ENCODE results near the gene B4GALNT4.

DNA sequence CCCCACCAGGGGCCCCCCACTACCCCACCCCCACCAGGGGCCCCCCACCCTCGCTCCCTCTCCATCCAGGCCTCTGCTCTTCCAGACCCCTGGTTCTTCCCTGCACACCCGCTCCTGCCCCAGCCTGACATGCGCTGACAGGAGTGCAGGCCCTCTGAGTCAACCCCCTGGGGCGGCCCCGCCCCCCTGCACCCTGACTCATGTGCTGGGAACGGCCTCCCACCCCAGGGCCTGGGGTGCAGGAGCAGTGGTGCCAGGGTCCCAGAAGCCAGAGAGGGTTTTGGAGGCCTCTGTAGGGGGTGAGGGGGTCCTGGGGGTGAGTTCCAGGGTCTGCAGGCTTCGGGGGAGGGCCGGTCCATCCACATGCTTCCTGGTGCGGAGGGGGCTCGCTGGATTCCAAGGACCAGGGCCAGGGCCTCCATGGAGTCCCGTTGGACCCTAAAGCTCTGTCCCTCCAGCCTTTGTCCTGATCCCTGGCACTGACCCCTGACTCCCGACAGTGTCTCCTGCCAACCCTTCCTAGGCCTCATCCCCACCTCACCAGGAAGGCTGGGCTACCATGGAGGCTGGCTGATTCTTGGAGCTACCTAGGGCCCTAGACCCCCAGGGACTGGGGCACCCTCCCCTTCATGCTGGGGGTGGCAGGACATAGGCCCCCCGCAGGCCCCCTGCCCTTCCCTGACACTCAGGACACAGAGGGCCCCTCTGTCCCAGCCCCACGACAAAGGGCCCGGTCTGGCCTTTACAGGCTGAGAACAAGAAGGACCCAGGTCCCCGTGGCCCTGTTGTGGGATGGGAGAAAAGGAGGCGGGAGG lies 24.1 kb downstream of the B4GALNT4 start:
- TF ChIP-seq, protein P1, sequence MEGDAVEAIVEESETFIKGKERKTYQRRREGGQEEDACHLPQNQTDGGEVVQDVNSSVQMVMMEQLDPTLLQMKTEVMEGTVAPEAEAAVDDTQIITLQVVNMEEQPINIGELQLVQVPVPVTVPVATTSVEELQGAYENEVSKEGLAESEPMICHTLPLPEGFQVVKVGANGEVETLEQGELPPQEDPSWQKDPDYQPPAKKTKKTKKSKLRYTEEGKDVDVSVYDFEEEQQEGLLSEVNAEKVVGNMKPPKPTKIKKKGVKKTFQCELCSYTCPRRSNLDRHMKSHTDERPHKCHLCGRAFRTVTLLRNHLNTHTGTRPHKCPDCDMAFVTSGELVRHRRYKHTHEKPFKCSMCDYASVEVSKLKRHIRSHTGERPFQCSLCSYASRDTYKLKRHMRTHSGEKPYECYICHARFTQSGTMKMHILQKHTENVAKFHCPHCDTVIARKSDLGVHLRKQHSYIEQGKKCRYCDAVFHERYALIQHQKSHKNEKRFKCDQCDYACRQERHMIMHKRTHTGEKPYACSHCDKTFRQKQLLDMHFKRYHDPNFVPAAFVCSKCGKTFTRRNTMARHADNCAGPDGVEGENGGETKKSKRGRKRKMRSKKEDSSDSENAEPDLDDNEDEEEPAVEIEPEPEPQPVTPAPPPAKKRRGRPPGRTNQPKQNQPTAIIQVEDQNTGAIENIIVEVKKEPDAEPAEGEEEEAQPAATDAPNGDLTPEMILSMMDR (IDR thresholded peaks at IDR 0.05) = no peak
- TF ChIP-seq POLR2A (IDR thresholded peaks at IDR 0.05) (no peak), EP300 (IDR thresholded peaks at IDR 0.05) (no peak)

Data from tibial nerve (tissue), 4 donors.